Stimulated activated effector memory CD8-positive, alpha-beta T cell treated with anti-CD3 and anti-CD28 coated beads, Interleukin-12 subunit alpha, Interleukin-12 subunit beta, amount 100 ng/mL, for 72 hours (primary cell): ENCODE data around the gene NKAIN2.
A peak's percentile ranks its signal among the peaks of the same experiment; 100 is the strongest.
"Not testable (repeated sequence)": the region's sequence is repeated elsewhere in the genome, so short reads cannot be mapped to it uniquely, and the experiment has no call there.

Experiments
- ATAC-seq: fragments of 150-1000 bp; cut with Tn5 transposase; 2 replicates; pipeline ENCODE4 v1.10.0; 2021
- DNase-seq, 2 donors: peaks; one replicate each; pipeline ENCODE4 v3.0.0; 2021 to 2022; ENCODE audit warnings: low spot score in 2 of 2
- H3K27ac Mint-ChIP-seq: one replicate; pipeline ENCODE4 v1.8.0; 2022; ENCODE audit warnings: mild to moderate bottlenecking, mixed read lengths
- H3K36me3 Mint-ChIP-seq: one replicate; pipeline ENCODE4 v1.8.0; 2022; ENCODE audit warnings: mild to moderate bottlenecking, mixed read lengths
- H3K4me1 Mint-ChIP-seq: one replicate; pipeline ENCODE4 v1.8.0; 2022; ENCODE audit warnings: mixed read lengths
- H3K4me3 Mint-ChIP-seq: one replicate; pipeline ENCODE4 v1.8.0; 2022; ENCODE audit warnings: mild to moderate bottlenecking, mixed read lengths
- H3K9me3 Mint-ChIP-seq: one replicate; pipeline ENCODE4 v1.8.0; 2022; ENCODE audit warnings: mixed read lengths

The NKAIN2 gene

GRCh38 chr6:123897965-123898364 is 94.3 kb downstream of the NKAIN2 start:
- Mint-ChIP-seq H3K36me3 (no peaks in the 10 kb centered on the region), H3K27ac (no peak overlapping the region), H3K4me3 (no peak overlapping the region), H3K9me3 (peaks cover 13% of the 10 kb centered on the region), H3K4me1 (no peaks in the 10 kb centered on the region)
- DNase-seq, result no peak
- no peak for ATAC-seq

DNA sequence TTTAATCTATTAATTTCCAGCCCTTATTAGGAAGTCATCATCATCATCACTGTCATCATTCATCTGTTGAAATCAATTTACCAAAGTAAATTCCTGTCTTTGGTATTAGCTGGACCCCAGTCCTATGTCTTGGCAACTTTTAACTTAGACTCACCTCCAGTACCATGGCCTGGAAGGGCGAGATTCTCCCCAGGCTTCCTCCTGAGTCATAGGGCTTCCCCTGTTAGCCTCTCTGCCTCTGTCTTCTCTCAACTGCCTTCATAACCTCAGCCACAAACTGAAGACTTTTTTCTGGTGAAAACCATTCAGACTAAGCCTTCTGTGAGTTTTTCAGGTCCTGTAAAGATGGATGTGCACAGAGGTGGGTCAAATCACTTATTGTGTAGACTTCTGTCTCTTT is 95.0 kb downstream of the NKAIN2 start:
- H3K4me3 Mint-ChIP-seq, result no peak overlapping the region
- H3K9me3 Mint-ChIP-seq, result peaks cover 14% of the 10 kb centered on the region
- H3K27ac Mint-ChIP-seq, result no peak overlapping the region
- DNase-seq (no peak), ATAC-seq (no peak)
- H3K4me1 Mint-ChIP-seq, result no peaks in the 10 kb centered on the region
- no peaks in the 10 kb centered on the region for H3K36me3 Mint-ChIP-seq

DNA sequence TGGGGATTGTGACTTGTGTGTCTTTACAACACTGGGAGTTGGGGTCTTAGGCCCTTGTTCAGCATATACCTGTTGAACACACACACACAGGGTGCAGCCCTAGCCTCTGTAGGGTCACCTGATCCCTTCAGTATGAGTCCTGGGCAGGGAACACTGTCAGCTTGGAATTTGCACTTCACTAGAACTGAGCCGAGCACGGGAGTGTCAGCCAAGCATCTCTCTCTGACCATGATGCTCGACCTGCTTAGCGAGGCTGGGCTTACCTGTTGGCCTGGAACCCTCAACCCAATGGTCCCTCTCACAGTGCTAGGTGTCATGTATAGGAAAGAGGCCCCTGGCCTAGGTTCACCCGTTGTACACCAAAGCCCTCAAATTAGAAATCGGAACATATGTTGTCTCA is 96.1 kb downstream of the NKAIN2 start:
- H3K27ac Mint-ChIP-seq, result no peak overlapping the region
- ATAC-seq (peak; percentile 24), DNase-seq (no peak)
- no peaks in the 10 kb centered on the region for H3K36me3 Mint-ChIP-seq
- H3K9me3 Mint-ChIP-seq, result peaks cover 14% of the 10 kb centered on the region
- no peak overlapping the region for H3K4me3 Mint-ChIP-seq
- H3K4me1 Mint-ChIP-seq, result no peaks in the 10 kb centered on the region

DNA sequence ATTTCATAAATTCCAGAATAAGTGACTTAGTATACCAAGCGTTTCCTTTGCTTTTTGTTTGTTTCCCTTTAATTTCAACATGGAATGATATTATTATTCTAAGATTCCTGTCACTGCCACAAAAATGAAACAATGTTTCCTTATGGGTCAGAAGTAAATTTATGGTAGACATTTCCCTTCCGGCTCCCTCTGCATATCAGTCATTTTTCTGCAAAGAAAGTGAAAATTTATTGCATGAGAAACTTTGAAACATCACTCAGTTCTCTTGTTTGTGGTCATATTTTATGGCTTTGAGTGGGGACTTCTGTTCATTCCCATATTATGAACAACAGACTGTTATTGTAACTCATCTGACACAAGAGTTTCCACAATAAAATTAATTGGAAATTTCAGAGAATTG is 97.8 kb downstream of the NKAIN2 start:
- Mint-ChIP-seq H3K4me3 (no peak overlapping the region), H3K27ac (no peak overlapping the region), H3K9me3 (peaks cover 14% of the 10 kb centered on the region), H3K4me1 (no peaks in the 10 kb centered on the region), H3K36me3 (no peaks in the 10 kb centered on the region)
- ATAC-seq (no peak), DNase-seq (no peak)

GRCh38 chr6:123902738-123903313 is 99.2 kb downstream of the NKAIN2 start:
- no peaks in the 10 kb centered on the region for H3K4me1 Mint-ChIP-seq
- H3K36me3 Mint-ChIP-seq, result no peaks in the 10 kb centered on the region
- H3K27ac Mint-ChIP-seq, result no peak overlapping the region
- H3K4me3 Mint-ChIP-seq, result no peak overlapping the region
- H3K9me3 Mint-ChIP-seq, result peaks cover 12% of the 10 kb centered on the region
- no peak for ATAC-seq
- DNase-seq, result no peak

DNA sequence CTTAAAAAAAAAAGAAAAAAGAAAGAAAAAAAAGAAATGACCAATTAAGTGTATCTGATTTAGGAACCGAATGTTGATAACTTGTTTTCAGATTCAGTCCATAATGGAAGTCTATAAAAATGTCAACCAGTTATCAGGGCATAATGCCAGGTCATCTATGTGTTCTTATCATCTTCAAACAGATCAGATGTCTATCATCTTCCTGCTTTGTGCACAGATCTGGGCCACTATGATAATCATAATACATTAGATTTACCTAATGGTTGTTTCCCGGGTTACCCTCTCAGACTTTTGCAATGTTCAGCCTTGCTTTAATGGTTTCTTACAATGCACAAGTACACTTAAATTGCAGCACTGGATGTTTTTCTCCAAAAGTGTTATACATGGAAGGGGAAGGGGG is 100.6 kb downstream of the NKAIN2 start:
- ATAC-seq (no peak), DNase-seq (no peak)
- Mint-ChIP-seq H3K27ac (no peak overlapping the region), H3K4me1 (no peaks in the 10 kb centered on the region), H3K4me3 (no peak overlapping the region), H3K36me3 (no peaks in the 10 kb centered on the region), H3K9me3 (peaks cover 14% of the 10 kb centered on the region)

GRCh38 chr6:123908797-123909196 is 105.1 kb downstream of the NKAIN2 start:
- peaks cover 10% of the 10 kb centered on the region for H3K9me3 Mint-ChIP-seq
- no peaks in the 10 kb centered on the region for H3K36me3 Mint-ChIP-seq
- DNase-seq, result no peak
- ATAC-seq, result no peak
- no peaks in the 10 kb centered on the region for H3K4me1 Mint-ChIP-seq
- no peak overlapping the region for H3K27ac Mint-ChIP-seq
- H3K4me3 Mint-ChIP-seq, result no peak overlapping the region

- Mint-ChIP-seq H3K36me3 (no peaks in the 10 kb centered on the region), H3K27ac (no peak overlapping the region), H3K4me3 (no peak overlapping the region), H3K9me3 (peaks cover 10% of the 10 kb centered on the region), H3K4me1 (no peaks in the 10 kb centered on the region)
- DNase-seq, result no peak
- ATAC-seq, result no peak
Observed at GRCh38 chr6:123909989-123910388, 106.3 kb downstream of the NKAIN2 start.

DNA sequence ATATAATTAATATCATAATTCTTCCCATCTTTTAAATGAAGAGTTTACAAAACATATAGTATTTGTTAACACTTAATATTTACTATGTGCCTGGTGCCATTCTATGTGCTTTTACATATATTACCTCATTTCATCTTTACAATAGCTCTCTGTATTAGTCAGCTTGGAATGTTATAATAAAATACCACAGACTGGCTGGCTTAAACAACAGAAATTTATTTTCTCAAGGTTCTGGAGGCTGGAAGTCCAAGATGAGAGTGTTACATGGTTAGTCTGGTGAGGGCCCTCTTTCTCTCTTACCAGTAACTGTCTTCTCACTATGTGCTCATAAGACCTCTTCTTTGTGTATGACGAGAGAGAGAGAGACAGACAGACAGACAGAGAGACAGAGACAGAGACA is 110.2 kb downstream of the NKAIN2 start:
- DNase-seq (no peak), ATAC-seq (no peak)
- no peaks in the 10 kb centered on the region for H3K4me1 Mint-ChIP-seq
- no peaks in the 10 kb centered on the region for H3K36me3 Mint-ChIP-seq
- H3K4me3 Mint-ChIP-seq, result no peak overlapping the region
- no peak overlapping the region for H3K27ac Mint-ChIP-seq
- H3K9me3 Mint-ChIP-seq, result peaks cover 10% of the 10 kb centered on the region

- H3K9me3 Mint-ChIP-seq, ATAC-seq, H3K4me1 Mint-ChIP-seq, H3K4me3 Mint-ChIP-seq, DNase-seq, H3K36me3 Mint-ChIP-seq, H3K27ac Mint-ChIP-seq: not testable (repeated sequence)
Observed at GRCh38 chr6:123923379-123923778, 119.7 kb downstream of the NKAIN2 start.

GRCh38 chr6:123925350-123925749 is 121.7 kb downstream of the NKAIN2 start:
- no peak overlapping the region for H3K27ac Mint-ChIP-seq
- ATAC-seq (peak; percentile 40), DNase-seq (no peak)
- H3K4me1 Mint-ChIP-seq, result no peaks in the 10 kb centered on the region
- no peak overlapping the region for H3K4me3 Mint-ChIP-seq
- H3K36me3 Mint-ChIP-seq, result no peaks in the 10 kb centered on the region
- H3K9me3 Mint-ChIP-seq, result peaks cover 8% of the 10 kb centered on the region

DNA sequence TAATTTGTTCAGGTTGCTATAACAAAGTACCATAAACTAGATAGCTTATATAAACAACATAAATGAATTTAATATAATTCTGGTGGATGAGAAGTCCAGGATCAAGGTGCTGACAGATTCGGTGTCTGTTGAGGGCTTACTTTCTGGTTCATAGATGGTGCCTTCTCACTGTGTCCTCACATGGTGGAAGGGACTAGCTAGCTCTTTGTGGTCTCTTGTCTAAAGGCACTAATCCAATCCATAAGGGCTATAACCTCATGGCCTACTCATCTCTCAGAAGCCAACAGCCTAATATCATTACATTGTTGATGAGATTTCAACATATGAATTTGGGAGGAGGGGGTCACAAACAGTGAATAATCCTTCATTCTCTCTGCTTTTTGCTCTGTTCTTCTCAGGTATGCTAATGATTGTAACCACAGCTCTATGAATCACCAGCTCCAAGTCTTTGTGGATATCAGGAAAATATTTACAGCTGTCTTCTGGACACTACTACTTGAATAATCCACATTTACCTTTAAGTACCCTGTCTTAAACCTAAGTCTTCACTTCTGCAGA is 122.3 kb downstream of the NKAIN2 start:
- H3K9me3 Mint-ChIP-seq, result peaks cover 8% of the 10 kb centered on the region
- no peak overlapping the region for H3K27ac Mint-ChIP-seq
- no peaks in the 10 kb centered on the region for H3K36me3 Mint-ChIP-seq
- H3K4me3 Mint-ChIP-seq, result no peak overlapping the region
- H3K4me1 Mint-ChIP-seq, result no peaks in the 10 kb centered on the region
- ATAC-seq, result no peak
- DNase-seq, result no peak

DNA sequence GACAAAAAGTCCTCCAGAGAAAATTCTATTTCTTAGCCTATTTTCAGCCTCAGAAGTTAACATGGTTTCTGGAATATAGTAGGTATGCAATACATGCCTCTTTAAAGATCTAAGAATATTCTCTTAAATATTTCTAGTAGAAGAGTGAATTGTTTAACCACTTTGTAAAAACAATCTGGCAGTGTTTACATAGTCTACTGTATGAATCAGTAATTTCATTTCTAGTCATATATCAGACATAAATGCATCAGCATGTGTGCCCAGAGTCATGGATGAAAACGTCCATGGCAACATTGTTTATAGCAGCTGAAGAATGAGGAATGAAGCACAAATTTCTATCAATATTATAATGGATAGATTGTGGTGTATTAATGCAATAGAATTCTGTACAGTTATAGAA is 124.9 kb downstream of the NKAIN2 start:
- H3K4me3 Mint-ChIP-seq, result no peak overlapping the region
- ATAC-seq (no peak), DNase-seq (no peak)
- H3K36me3 Mint-ChIP-seq, result no peaks in the 10 kb centered on the region
- no peaks in the 10 kb centered on the region for H3K4me1 Mint-ChIP-seq
- no peak overlapping the region for H3K27ac Mint-ChIP-seq
- H3K9me3 Mint-ChIP-seq, result peaks cover 8% of the 10 kb centered on the region

DNA sequence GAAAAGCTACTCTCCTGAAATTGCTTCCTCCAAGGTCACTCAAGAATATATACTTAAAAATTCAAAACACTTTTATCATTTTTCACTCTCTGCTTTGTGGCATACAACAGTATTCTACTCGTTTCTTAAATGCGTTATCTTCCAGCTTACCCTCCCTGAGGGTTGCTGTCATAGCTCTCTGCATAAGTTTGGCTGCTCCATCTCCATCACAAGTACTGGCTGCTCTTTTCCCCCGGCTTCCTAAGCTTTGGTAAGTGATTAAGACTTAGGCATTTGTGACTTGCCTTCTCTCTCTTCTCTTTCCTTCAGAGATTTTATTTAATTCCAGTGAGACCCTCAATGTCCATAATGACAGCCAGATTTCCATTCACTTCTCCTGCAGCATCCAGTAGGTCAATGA is 128.3 kb downstream of the NKAIN2 start:
- DNase-seq (no peak), ATAC-seq (no peak)
- Mint-ChIP-seq H3K4me1 (no peaks in the 10 kb centered on the region), H3K4me3 (no peak overlapping the region), H3K9me3 (peaks cover 12% of the 10 kb centered on the region), H3K27ac (no peak overlapping the region), H3K36me3 (no peaks in the 10 kb centered on the region)

- Mint-ChIP-seq H3K4me3 (no peak overlapping the region), H3K4me1 (no peaks in the 10 kb centered on the region), H3K9me3 (peaks cover 8% of the 10 kb centered on the region), H3K36me3 (no peaks in the 10 kb centered on the region), H3K27ac (no peak overlapping the region)
- ATAC-seq (no peak), DNase-seq (no peak)
Observed at GRCh38 chr6:123940551-123940950, 136.9 kb downstream of the NKAIN2 start.

DNA sequence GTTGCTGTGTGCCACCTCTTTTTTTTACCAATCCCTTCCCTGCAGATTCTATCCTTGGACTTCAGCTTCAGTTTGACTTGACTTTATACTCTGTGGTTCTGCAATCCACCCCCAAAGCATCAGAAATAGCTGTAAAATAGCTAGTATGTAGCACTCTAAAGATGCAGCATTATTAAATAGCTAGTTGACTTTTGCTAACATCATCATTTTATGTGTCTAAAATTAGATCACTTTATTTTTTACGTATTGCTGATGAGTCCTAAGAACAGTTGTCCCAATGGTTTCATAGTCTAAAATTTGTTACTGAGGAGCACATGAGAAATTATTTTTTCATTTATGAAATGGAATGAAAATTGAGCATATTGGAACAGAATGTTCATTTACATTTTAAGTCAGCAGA is 138.2 kb downstream of the NKAIN2 start:
- DNase-seq, result no peak
- H3K36me3 Mint-ChIP-seq, result no peaks in the 10 kb centered on the region
- ATAC-seq, result no peak
- H3K4me1 Mint-ChIP-seq, result no peaks in the 10 kb centered on the region
- H3K27ac Mint-ChIP-seq, result no peak overlapping the region
- no peak overlapping the region for H3K4me3 Mint-ChIP-seq
- H3K9me3 Mint-ChIP-seq, result peaks cover 2% of the 10 kb centered on the region

- H3K4me3 Mint-ChIP-seq, result no peak overlapping the region
- no peak for ATAC-seq
- no peak for DNase-seq
- H3K36me3 Mint-ChIP-seq, result no peaks in the 10 kb centered on the region
- no peak overlapping the region for H3K27ac Mint-ChIP-seq
- no peaks in the 10 kb centered on the region for H3K9me3 Mint-ChIP-seq
- H3K4me1 Mint-ChIP-seq, result no peaks in the 10 kb centered on the region
Observed at GRCh38 chr6:123945386-123945785, 141.7 kb downstream of the NKAIN2 start.
